Measurements from ENCODE around the gene SLC23A2.

SLC23A2 gene

DNA sequence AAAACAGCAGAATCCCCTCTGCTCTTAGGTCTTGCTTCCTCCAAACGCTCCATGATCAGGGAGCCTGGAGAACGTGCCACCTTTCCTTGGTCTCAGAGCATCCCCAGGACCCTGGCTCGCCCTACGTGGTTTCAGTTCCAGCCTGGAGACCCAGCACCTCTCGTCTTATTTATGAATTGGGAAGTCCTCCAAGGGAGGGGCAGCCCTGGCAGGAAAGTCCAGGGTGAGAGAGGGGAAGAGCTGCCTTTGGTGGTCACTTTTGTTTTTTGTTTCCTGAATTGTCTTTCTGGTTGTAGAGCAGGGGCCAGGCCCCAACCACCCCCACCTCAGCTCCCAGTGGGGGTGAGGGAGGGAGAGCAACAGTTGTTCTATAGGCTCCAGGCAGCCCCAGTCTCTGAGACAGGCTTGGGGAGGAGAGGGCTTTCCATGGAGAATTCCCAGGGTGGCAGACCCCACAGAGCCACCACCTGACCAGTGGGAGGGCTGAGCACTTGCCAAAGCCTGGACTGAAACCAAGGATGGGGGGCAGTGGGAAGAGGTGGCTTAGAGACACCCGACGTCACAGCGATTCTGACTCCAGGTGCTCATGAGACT is 190.8 kb downstream of the SLC23A2 start:
- no peak for DNase-seq

DNA sequence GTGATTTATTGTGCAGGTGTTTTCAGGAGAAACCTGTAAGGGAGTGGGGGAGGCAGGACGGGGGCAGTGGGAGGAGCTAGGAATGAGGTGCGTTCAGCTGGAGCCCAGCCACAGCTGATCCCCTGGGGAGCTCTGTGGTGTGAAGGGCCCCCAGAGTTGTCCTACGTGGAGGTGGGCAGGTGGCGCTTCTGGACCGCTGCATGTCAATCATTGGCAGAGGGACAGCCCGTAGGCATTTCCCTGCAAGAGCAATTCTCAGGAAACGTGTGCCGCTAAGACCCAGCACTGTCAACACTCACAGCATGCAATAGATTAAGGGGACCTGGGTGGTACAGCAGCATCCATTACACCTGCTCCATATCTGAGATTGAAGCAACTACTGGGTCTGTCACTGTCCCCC is 191.6 kb downstream of the SLC23A2 start:
- no peak for DNase-seq

DNA sequence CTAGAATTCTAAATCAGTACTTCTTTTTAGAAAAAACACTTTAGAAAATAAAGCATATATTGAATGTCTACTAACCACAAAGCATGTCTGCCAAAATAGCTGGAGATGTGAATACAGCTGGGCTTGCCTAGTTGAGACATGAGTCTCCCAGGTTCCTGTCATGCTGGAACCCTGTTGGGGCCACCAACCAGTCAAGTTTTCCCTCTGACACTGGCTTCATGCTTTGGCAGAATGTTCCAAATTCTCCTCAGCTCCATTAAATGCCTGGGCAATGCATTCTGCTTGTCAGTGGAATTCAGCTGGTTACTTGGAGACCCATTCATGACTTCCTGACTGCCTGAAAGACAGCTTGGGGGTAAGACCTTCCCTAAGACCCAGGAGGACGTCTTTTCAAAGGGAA is 192.4 kb downstream of the SLC23A2 start:
- no peak for DNase-seq

DNA sequence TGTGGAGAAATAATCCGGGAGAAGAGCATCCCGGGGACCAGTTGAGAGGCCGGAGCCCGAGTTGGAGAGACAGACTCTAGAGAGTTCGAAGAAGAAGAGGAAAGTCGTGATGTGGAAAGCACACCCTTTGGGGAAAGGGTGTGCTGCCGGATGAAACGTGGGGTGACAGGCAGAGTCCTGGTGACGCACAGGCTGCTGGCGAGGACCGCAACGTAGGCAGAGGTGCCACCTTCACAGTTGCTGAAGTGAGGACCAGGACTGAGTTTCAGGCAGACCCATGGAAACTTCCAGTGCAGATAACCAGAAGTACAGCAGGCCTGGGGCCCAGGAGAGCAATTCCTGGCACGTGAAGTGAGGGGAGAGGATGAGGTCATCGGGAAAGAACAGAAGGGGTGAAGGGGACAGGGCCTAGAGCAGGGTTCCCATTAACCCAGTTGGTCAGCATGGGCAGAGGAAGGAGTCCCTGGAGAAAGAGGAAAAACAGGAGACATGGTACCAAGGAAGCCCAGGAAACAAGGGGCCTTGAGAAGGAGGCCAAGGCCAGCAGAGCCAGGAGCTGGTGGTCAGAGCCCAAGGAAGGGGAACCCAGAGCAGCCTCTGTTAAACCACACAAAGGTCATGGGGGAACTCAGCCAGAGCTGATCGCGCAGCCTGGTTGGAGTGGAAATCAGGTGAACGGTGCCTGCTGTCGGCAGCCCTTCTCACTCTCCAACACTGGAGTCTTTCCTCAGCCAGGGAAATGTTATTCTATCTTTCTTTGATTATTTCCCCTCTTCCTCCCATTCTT is 195.5 kb downstream of the SLC23A2 start:
- DNase-seq, result no peak

DNA sequence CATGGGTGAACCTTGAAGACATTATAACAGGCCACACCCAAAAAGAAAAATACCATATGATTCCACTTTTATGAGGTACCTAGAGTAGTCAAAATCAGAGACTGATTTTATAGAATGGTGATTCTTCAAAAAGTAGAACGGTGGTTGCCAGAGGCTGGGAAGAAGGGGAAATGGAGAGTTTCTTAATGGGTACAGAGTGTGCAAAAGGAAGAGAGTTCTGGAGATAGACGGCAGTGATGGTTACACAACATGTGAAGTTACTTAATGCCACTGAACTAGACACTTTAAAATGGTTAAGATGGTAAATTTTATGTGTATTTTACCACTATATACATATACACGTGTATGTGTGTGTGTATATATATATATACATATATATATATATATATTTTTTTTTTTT is 198.8 kb downstream of the SLC23A2 start:
- no peak for DNase-seq
